GM19099 (cell line): ENCODE data around the gene EPHB1.

Experiments used
- POLR2A ChIP-seq: IDR thresholded peaks from 3 replicates; pipeline ENCODE4 v1.6.1; 2011; ENCODE audit warnings: low read depth; ENCODE audit not compliant: insufficient read length; ENCODE audit errors: extremely low read depth

Gene EPHB1

GRCh38 chr3:134794950-134795745, at the start of gene EPHB1:
Gene EPHB1, plus strand, starts transcription at chr3:134795260.
- peak; percentile 81 for TF ChIP-seq POLR2A

GRCh38 chr3:134748698-134749097, 46.4 kb upstream of the EPHB1 start:
- no peak for TF ChIP-seq POLR2A

- TF ChIP-seq POLR2A = no peak
Observed at GRCh38 chr3:134749174-134749573, 45.9 kb upstream of the EPHB1 start.

- no peak for TF ChIP-seq POLR2A
Observed at GRCh38 chr3:134749802-134750553, 45.1 kb upstream of the EPHB1 start.

GRCh38 chr3:134751831-134752230, 43.2 kb upstream of the EPHB1 start:
- TF ChIP-seq POLR2A = no peak

- TF ChIP-seq POLR2A = no peak
Observed at GRCh38 chr3:134752761-134753461, 42.1 kb upstream of the EPHB1 start.

GRCh38 chr3:134753999-134754742, 40.9 kb upstream of the EPHB1 start:
- TF ChIP-seq POLR2A = no peak

GRCh38 chr3:134754768-134755559, 40.1 kb upstream of the EPHB1 start:
- no peak for TF ChIP-seq POLR2A

GRCh38 chr3:134755821-134756220, 39.2 kb upstream of the EPHB1 start:
- TF ChIP-seq POLR2A = no peak

- no peak for TF ChIP-seq POLR2A
Observed at GRCh38 chr3:134757549-134758069, 37.5 kb upstream of the EPHB1 start.

- TF ChIP-seq POLR2A = no peak
Observed at GRCh38 chr3:134761213-134761612, 33.8 kb upstream of the EPHB1 start.

- TF ChIP-seq POLR2A = no peak
Observed at GRCh38 chr3:134762016-134762415, 33.0 kb upstream of the EPHB1 start.

- TF ChIP-seq POLR2A = no peak
Observed at GRCh38 chr3:134765468-134765867, 29.6 kb upstream of the EPHB1 start.

- no peak for TF ChIP-seq POLR2A
Observed at GRCh38 chr3:134766290-134766689, 28.8 kb upstream of the EPHB1 start.
